GM10266 (cell line): ENCODE measurements around the gene PTGDR.
A peak's percentile ranks its signal among the peaks of the same experiment; 100 is the strongest.

Experiments used
- DNase-seq: peaks from one replicate; pipeline ENCODE4 v3.0.0; 2012; ENCODE audit errors: extremely low spot score
- TF ChIP-seq, protein P1 (sequence below): IDR thresholded peaks from 2 replicates; pipeline ENCODE4 v1.5.1; 2012; ENCODE audit warnings: mild to moderate bottlenecking, low read depth; ENCODE audit not compliant: control insufficient read depth, insufficient read depth; ENCODE audit errors: missing control alignments

PTGDR gene

GRCh38 chr14:52318062-52318461 lies 50.6 kb downstream of the PTGDR start:
- TF ChIP-seq, protein P1, sequence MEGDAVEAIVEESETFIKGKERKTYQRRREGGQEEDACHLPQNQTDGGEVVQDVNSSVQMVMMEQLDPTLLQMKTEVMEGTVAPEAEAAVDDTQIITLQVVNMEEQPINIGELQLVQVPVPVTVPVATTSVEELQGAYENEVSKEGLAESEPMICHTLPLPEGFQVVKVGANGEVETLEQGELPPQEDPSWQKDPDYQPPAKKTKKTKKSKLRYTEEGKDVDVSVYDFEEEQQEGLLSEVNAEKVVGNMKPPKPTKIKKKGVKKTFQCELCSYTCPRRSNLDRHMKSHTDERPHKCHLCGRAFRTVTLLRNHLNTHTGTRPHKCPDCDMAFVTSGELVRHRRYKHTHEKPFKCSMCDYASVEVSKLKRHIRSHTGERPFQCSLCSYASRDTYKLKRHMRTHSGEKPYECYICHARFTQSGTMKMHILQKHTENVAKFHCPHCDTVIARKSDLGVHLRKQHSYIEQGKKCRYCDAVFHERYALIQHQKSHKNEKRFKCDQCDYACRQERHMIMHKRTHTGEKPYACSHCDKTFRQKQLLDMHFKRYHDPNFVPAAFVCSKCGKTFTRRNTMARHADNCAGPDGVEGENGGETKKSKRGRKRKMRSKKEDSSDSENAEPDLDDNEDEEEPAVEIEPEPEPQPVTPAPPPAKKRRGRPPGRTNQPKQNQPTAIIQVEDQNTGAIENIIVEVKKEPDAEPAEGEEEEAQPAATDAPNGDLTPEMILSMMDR = no peak
- no peak for DNase-seq

- DNase-seq = no peak
- TF ChIP-seq, protein P1 = no peak
Observed at GRCh38 chr14:52318826-52319645, 51.5 kb downstream of the PTGDR start.

GRCh38 chr14:52319919-52320318 lies 52.4 kb downstream of the PTGDR start:
- TF ChIP-seq, protein P1 = no peak
- DNase-seq = no peak

DNA sequence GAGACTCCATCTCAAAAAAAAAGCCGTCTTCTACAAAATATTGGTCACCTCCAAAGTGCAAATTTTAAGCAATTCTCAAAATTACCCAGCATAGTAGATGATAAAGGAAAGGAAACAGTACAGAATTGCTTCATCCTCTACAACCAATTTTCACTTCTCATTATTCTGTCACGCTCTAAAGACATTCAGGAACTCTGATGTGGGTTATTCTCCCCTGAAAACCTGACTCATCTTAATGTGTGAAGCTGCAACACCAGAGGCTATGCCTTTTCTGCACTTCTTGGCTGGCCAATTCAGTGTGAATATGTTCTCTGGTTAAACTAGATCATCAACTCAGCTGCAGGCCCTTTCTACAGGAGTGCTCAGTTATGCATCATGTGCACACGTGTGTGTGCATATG lies 57.6 kb downstream of the PTGDR start:
- peak; percentile 73 for DNase-seq
- TF ChIP-seq, protein P1 = no peak

DNA sequence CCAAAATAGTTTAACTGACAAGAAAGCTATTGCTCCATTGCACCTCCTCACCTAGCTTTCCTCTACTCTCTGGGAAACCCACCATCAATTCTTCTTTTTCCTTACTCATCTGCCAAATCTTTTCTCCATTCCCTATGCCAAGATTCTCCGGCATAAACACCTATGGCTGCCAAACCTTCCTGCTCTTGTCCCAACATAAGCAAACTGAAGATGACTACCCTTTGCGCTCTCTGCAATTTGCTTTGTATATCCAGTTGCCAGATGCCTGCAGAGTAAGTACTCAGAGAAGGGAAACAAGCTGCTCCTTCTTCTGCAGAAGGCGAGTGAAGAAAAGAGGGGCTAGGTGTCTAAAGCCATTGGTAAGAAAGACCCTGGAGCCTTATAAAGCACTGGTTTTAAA lies 58.1 kb downstream of the PTGDR start:
- DNase-seq = no peak
- TF ChIP-seq, protein P1 = no peak
